GM23338 (cell line): ENCODE data around the gene UMODL1. TPM values are rescaled to one million over a fixed set of nuclear protein-coding genes. Genes with fewer than 3 reads are reported as not detected.
A peak's percentile ranks its signal among the peaks of the same experiment; 100 is the strongest.

Experiments
- ATAC-seq: fragments of 200-7000 bp; cut with Tn5 transposase; 3 replicates; pipeline ENCODE4 v1.9.1; 2020
- DNase-seq: peaks from one replicate; pipeline ENCODE4 v3.0.0-alpha.2; 2015; ENCODE audit warnings: low spot score
- H2AFZ ChIP-seq: fragments of 200-600 bp; sonication (generic); 2 replicates; pipeline ENCODE4 v1.8.0; 2016; ENCODE audit warnings: antibody characterized with exemption, mild to moderate bottlenecking, moderate library complexity
- H3F3A ChIP-seq: fragments of 200-600 bp; sonication (generic); replicated peaks from 2 replicates; pipeline ENCODE4 v1.8.0; 2017; ENCODE audit warnings: antibody characterized with exemption, mixed run types, low read depth
- H3K27ac ChIP-seq: fragments of 200-600 bp; sonication (generic); 2 replicates; pipeline ENCODE4 v1.6.1; 2016; ENCODE audit warnings: low read depth
- H3K27me3 ChIP-seq: fragments of 200-600 bp; sonication (generic); 2 replicates; pipeline ENCODE4 v1.8.0; 2016; ENCODE audit warnings: mild to moderate bottlenecking, mixed run types, moderate library complexity; ENCODE audit not compliant: insufficient read depth
- H3K36me3 ChIP-seq: fragments of 200-600 bp; sonication (generic); 2 replicates; pipeline ENCODE4 v1.8.0; 2016; ENCODE audit warnings: mild to moderate bottlenecking; ENCODE audit not compliant: insufficient read depth
- H3K4me1 ChIP-seq: fragments of 200-600 bp; sonication (generic); 2 replicates; pipeline ENCODE4 v1.8.0; 2016; ENCODE audit warnings: mild to moderate bottlenecking, moderate library complexity; ENCODE audit not compliant: insufficient read depth
- H3K4me2 ChIP-seq: fragments of 200-600 bp; sonication (generic); 2 replicates; pipeline ENCODE4 v1.7.1; 2017; ENCODE audit warnings: mixed run types
- H3K4me3 ChIP-seq: fragments of 200-600 bp; sonication (generic); 2 replicates; pipeline ENCODE4 v1.6.1; 2016; ENCODE audit warnings: mixed run types
- H3K79me2 ChIP-seq: fragments of 200-600 bp; sonication (generic); replicated peaks from 2 replicates; pipeline ENCODE4 v1.8.0; 2017; ENCODE audit warnings: mild to moderate bottlenecking; ENCODE audit not compliant: insufficient read depth
- H3K9me2 ChIP-seq: fragments of 200-600 bp; sonication (generic); 2 replicates; pipeline ENCODE4 v1.8.0; 2017; ENCODE audit not compliant: insufficient read depth
- H4K20me1 ChIP-seq: fragments of 200-600 bp; sonication (generic); replicated peaks from 2 replicates; pipeline ENCODE4 v1.8.0; 2017; ENCODE audit warnings: mild to moderate bottlenecking; ENCODE audit not compliant: insufficient read depth
- H3K27ac Mint-ChIP-seq: 2 replicates; pipeline ENCODE4 v1.8.0; 2020; ENCODE audit warnings: inconsistent platforms, mild to moderate bottlenecking, moderate library complexity, mixed read lengths
- H3K27me3 Mint-ChIP-seq: 3 replicates; pipeline ENCODE4 v1.8.0; 2022; ENCODE audit warnings: low read depth, mild to moderate bottlenecking, moderate library complexity, mixed read lengths, inconsistent platforms; ENCODE audit not compliant: insufficient read depth, poor library complexity
- H3K36me3 Mint-ChIP-seq: 3 replicates; pipeline ENCODE4 v1.8.0; 2021; ENCODE audit warnings: low read depth, mild to moderate bottlenecking, inconsistent platforms, moderate library complexity, mixed read lengths
- H3K4me1 Mint-ChIP-seq: 3 replicates; pipeline ENCODE4 v1.8.0; 2020; ENCODE audit warnings: mild to moderate bottlenecking, inconsistent platforms, mixed read lengths
- H3K4me3 Mint-ChIP-seq: 3 replicates; pipeline ENCODE4 v1.8.0; 2021; ENCODE audit warnings: moderate library complexity, mild to moderate bottlenecking, inconsistent platforms, mixed read lengths
- H3K9me3 Mint-ChIP-seq: 3 replicates; pipeline ENCODE4 v1.8.0; 2020; ENCODE audit warnings: moderate library complexity, mild to moderate bottlenecking, inconsistent platforms, mixed read lengths
- EZH2 ChIP-seq: fragments of 200-600 bp; sonication (generic); IDR thresholded peaks from one replicate; pipeline ENCODE4 v1.8.0; 2017; ENCODE audit warnings: antibody characterized with exemption, mild to moderate bottlenecking, low read depth; ENCODE audit not compliant: unreplicated experiment
- JUNB ChIP-seq: IDR thresholded peaks from one replicate; pipeline ENCODE4 v1.6.1; 2016; ENCODE audit warnings: antibody characterized with exemption; ENCODE audit not compliant: unreplicated experiment
- NANOG ChIP-seq: IDR thresholded peaks from 2 replicates; pipeline ENCODE4 v1.6.1; 2016; ENCODE audit warnings: antibody characterized with exemption, borderline replicate concordance
- STAT1 ChIP-seq: IDR thresholded peaks from one replicate; pipeline ENCODE4 v1.6.1; 2016; ENCODE audit warnings: antibody characterized with exemption; ENCODE audit not compliant: unreplicated experiment
- ZNF114 ChIP-seq: fragments of 250-450 bp; sonication (Bioruptor Pico); IDR thresholded peaks from 2 replicates; pipeline ENCODE4 v1.5.0; 2020; ENCODE audit warnings: mild to moderate bottlenecking, moderate library complexity
- polyA plus RNA-seq: library from polyadenylated mRNA; unstranded; fragments of >200 nt; fragmentation: Nextera tagmentation; extraction: Ambion mirVana; gene quantifications from 2 replicates; pipeline ENCODE4 v1.2.1, GENCODE V29; 2016
- total RNA-seq: library from RNA; depleted of rRNA; stranded (reverse); fragments of >200 nt; shearing (Covaris generic); gene quantifications from 2 replicates; pipeline ENCODE4 v1.2.3, GENCODE V29; 2014
- TF ChIP-seq, protein P1 (sequence below), 2 experiments: fragments of 200-600 bp in 1 of 2; sonication (generic) in 1 of 2; conservative IDR thresholded peaks; 2 replicates each; pipeline versions ENCODE4 v1.5.1 to v1.6.1; 2016 to 2017; ENCODE audit warnings: antibody characterized with exemption in 2 of 2, low read depth in 2 of 2, mild to moderate bottlenecking in 2 of 2, moderate library complexity in 1 of 2

Gene UMODL1
- total and polyA plus RNA-seq, 2 experiments from 2014 or later, result not detected

DNA sequence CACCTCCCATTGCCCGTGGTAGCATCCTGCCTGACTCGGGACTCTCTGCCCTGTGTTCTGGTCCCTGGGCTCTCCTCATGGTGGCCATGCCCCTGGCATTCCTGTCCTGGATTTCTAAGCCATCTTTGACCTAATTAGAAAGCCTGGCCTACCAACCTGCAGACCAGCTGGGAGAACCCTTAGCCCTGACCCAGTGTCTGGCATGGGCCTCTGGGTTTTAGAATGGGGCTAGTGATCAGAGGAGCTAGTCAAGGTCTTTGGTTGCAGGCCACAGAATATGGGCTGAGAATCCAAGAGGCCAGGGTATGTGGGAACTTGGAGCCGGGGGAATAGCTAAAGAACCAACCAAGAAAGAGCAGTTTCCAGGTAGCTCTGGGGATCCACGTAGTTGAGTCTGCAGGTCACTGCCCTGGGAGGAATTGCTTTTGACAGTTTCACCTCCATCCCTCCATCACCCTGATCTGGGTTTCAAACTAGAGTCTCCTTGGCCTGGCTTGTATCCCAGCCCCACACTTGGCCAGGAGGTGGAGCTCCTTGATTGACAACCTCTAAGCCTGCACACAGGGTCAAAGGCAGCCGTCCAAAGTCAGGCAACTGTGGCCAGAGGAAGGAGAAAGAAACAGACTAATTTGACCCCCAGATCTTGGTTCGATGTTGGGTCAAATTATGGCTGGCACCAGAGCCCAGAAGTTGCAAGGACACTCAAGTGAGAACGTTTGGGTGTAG lies 93.1 kb downstream of the UMODL1 start:
- DNase-seq, result peak; percentile 58
- no peak for TF ChIP-seq NANOG
- TF ChIP-seq, protein P1, sequence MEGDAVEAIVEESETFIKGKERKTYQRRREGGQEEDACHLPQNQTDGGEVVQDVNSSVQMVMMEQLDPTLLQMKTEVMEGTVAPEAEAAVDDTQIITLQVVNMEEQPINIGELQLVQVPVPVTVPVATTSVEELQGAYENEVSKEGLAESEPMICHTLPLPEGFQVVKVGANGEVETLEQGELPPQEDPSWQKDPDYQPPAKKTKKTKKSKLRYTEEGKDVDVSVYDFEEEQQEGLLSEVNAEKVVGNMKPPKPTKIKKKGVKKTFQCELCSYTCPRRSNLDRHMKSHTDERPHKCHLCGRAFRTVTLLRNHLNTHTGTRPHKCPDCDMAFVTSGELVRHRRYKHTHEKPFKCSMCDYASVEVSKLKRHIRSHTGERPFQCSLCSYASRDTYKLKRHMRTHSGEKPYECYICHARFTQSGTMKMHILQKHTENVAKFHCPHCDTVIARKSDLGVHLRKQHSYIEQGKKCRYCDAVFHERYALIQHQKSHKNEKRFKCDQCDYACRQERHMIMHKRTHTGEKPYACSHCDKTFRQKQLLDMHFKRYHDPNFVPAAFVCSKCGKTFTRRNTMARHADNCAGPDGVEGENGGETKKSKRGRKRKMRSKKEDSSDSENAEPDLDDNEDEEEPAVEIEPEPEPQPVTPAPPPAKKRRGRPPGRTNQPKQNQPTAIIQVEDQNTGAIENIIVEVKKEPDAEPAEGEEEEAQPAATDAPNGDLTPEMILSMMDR (conservative IDR thresholded peaks at IDR 0.05; ENCODE audit: low read depth in 2 of 2), result peak; percentile 46 to 72
- no peaks in the 10 kb centered on the region for H3K27me3 ChIP-seq

GRCh38 chr21:42164818-42165217 lies 93.7 kb downstream of the UMODL1 start:
- no peaks in the 10 kb centered on the region for H3F3A ChIP-seq
- H4K20me1 ChIP-seq, result no peaks in the 10 kb centered on the region
- peaks cover 5% of the 10 kb centered on the region for H3K4me1 ChIP-seq
- Mint-ChIP-seq H3K27ac (no peak overlapping the region), H3K9me3 (no peaks in the 10 kb centered on the region), H3K4me3 (no peak overlapping the region), H3K36me3 (no peaks in the 10 kb centered on the region), H3K4me1 (peaks cover 8% of the 10 kb centered on the region), H3K27me3 (peaks cover 11% of the 10 kb centered on the region)
- H3K9me2 ChIP-seq, result no peaks in the 10 kb centered on the region
- TF ChIP-seq EZH2 (no peak), ZNF114 (no peak), JUNB (no peak)
- no peaks in the 10 kb centered on the region for H3K27me3 ChIP-seq
- H2AFZ ChIP-seq, result no peak overlapping the region
- no peak overlapping the region for H3K27ac ChIP-seq
- H3K4me3 ChIP-seq, result no peak overlapping the region
- ATAC-seq, result no peak
- H3K4me2 ChIP-seq, result no peak overlapping the region
- no peaks in the 10 kb centered on the region for H3K36me3 ChIP-seq
- H3K79me2 ChIP-seq, result no peaks in the 10 kb centered on the region
- DNase-seq, result no peak

More for the DNA sequence above, 93.1 kb downstream of the UMODL1 start:
- Histone ChIP-seq H3F3A (no peaks in the 10 kb centered on the region), H3K4me1 (peaks cover 5% of the 10 kb centered on the region), H3K79me2 (no peaks in the 10 kb centered on the region), H3K27ac (no peak overlapping the region), H3K4me2 (no peak overlapping the region), H4K20me1 (no peaks in the 10 kb centered on the region), H3K36me3 (no peaks in the 10 kb centered on the region), H3K9me2 (no peaks in the 10 kb centered on the region), H2AFZ (no peak overlapping the region), H3K4me3 (no peak overlapping the region)
- H3K4me1 Mint-ChIP-seq, result peaks cover 8% of the 10 kb centered on the region
- no peak overlapping the region for H3K27ac Mint-ChIP-seq
- H3K4me3 Mint-ChIP-seq, result no peak overlapping the region
- peaks cover 13% of the 10 kb centered on the region for H3K27me3 Mint-ChIP-seq
- H3K9me3 Mint-ChIP-seq, result no peaks in the 10 kb centered on the region
- no peaks in the 10 kb centered on the region for H3K36me3 Mint-ChIP-seq
- ATAC-seq, result peak; percentile 96

DNA sequence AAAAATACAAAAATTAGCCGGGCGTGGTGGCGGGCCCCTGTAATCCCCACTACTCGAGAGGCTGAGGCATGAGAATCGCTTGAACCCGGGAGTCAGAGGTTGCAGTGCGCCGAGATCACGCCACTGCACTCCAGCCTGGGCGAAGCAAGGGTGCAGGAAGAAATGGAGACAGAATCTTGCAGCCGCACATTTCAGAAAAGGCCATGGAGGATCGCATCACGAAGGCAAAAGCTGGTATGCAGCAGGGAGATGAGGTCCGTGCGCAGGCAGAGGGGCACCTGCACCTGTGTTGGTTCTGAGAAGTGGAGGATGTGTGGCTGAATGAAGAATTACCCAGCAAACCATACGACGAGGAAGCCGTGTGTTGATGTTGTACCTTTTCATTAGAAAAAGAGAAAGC lies 94.8 kb downstream of the UMODL1 start:
- Mint-ChIP-seq H3K27me3 (peaks cover 11% of the 10 kb centered on the region), H3K4me1 (peaks cover 6% of the 10 kb centered on the region), H3K36me3 (no peaks in the 10 kb centered on the region), H3K4me3 (no peak overlapping the region), H3K9me3 (no peaks in the 10 kb centered on the region), H3K27ac (no peak overlapping the region)
- Histone ChIP-seq H3K79me2 (no peaks in the 10 kb centered on the region), H3K27me3 (no peaks in the 10 kb centered on the region), H3K4me3 (no peak overlapping the region), H3F3A (no peaks in the 10 kb centered on the region), H3K27ac (no peak overlapping the region), H3K4me2 (no peak overlapping the region), H3K4me1 (peaks cover 5% of the 10 kb centered on the region), H3K36me3 (no peaks in the 10 kb centered on the region), H3K9me2 (no peaks in the 10 kb centered on the region), H4K20me1 (no peaks in the 10 kb centered on the region), H2AFZ (no peak overlapping the region)
- DNase-seq, result no peak
- no peak for TF ChIP-seq STAT1
- ATAC-seq, result no peak
